ENCODE measurements around the gene HTR3A.

The HTR3A gene

DNA sequence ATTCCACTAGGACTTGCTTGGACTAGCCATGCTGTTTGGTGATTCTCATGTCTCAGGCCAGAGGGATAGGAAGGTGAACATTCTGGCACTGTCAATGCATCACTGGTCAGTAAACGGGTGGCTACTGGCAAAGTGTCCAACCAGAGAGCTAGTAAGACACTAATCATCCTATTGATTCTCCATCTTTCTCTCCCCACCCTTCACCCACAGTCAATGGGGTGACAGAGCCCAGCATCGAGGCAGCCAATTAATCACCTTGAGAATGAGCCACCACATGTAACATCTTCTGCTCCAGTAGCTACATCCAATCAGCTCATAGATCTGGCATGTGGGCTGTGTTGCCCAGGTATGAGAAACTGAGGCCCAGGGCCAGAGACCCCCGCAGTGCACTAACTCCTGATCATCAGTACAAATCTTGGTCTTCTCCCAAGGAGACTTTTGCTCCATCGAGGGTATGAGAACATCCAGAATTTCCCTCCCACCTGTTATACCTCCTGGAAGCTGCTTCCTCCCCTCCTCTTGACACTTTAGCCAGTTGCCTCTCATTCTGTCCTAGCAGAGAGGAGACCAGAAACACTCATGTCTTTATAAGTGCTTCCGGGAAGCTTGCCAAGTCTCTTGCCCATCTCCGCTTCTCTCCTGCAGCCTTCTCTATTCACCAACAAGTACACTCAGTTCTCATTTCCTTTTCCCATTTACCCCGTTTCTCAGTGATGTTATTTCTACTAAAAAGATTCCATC lies 17.0 kb downstream of the HTR3A start:
- H3K27me3 Mint-ChIP-seq: peaks cover 18% of the 10 kb centered on the region
- no peaks in the 10 kb centered on the region for H3K36me3 Mint-ChIP-seq
- H3K9me3 Mint-ChIP-seq: no peaks in the 10 kb centered on the region
- H3K4me3 Mint-ChIP-seq: no peak overlapping the region
- H3K4me1 Mint-ChIP-seq: peaks cover 4% of the 10 kb centered on the region
- no peak overlapping the region for H3K27ac Mint-ChIP-seq

DNA sequence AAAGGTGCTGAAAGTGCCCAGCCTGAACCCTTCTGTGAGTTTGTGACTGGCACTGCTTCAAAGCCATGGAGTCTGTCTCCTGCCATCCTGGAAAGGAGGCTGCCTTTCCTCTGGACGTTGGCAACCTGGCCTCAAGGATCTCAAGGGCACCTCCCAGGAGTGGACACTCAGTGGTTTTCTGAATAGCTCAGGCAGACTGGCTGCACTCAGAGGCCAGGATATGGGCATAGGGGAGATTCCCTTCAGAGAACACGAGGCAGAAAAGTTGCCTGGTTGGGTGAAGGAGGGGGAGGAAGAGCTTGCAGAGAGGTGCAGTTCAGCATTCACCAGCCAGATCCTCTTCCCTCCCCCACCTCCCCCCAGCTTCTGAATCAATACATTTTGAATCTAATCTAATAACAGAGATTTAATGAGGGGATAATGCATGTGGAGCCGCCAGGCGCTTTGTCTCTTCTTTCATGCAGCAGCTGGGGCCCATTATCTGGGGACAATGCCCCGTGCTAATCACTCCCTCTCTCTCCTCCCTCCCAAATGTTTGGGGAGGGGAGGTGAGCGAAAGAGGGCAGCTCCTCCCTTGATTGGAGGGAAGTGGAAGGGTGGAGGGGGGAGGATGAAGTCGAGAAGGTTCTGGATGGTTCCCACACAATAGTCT lies 17.7 kb downstream of the HTR3A start:
- H3K9me3 Mint-ChIP-seq: no peaks in the 10 kb centered on the region
- no peak overlapping the region for H3K4me3 Mint-ChIP-seq
- peaks cover 17% of the 10 kb centered on the region for H3K27me3 Mint-ChIP-seq
- H3K36me3 Mint-ChIP-seq: no peaks in the 10 kb centered on the region
- peak overlapping the region; percentile 46 for H3K27ac Mint-ChIP-seq
- peaks cover 4% of the 10 kb centered on the region for H3K4me1 Mint-ChIP-seq

DNA sequence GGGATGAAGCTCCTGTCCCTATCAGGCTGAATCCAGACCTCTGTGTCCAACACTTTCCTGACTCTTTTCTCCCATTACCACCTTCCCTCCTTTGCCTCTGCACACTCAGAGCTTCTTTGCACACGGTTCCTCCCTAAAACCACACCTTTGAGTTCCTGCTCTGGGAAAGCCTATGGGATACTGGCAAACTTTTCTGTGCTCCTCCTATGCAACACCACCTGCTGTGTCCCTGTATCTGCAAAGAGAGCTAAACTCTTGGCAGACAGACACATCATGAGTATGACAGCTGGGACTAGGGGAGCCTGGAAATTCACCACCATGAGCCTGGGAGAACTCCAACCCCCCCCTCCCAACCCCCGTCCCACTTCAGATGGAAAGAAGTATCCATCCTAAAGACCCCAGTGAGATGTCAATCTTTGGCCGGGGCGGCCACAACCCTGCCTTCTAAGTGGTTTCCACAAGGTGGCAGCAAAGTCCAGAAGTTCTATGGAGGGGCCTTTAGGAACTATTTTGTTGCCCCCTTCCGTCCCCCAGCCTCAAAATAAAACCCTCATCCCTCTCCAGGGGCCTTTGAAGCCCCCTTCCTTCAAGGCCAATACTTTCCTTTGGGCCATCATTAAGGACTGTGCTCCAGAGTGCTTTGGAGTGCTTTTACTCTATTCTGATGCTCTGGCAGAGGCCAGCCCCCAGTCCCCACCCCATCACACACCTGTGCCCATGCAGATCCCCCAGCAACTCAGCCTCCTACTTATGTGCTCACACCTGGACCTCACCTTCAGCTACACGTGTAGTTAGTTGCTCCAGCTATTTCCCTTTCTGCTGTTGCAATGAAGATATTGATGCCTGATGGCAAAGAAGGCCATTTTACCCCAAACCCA lies 19.4 kb downstream of the HTR3A start:
- Mint-ChIP-seq H3K4me3 (no peak overlapping the region), H3K9me3 (no peaks in the 10 kb centered on the region), H3K4me1 (peaks cover 4% of the 10 kb centered on the region), H3K36me3 (no peaks in the 10 kb centered on the region), H3K27me3 (peaks cover 17% of the 10 kb centered on the region), H3K27ac (no peak overlapping the region)

DNA sequence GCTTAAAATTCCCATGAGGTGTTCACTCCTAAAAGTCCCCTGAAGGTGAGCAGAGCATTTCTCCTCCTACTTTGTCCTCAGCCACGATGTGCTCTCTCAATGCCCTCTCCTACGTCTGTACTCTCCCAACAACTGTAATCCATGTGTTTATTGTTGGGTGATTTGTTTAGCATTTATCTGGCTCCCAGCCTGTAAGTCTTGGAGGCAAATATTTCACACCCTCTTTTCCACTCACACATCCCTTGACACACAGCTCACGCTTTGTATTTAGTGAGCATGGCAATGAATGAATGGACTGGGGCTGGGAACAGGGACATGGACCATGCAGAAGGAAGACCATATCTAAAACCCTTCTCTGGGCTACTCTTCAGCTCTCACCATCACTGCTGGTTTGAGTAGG lies 22.6 kb downstream of the HTR3A start:
- no peak overlapping the region for H3K27ac Mint-ChIP-seq
- H3K36me3 Mint-ChIP-seq: no peaks in the 10 kb centered on the region
- H3K27me3 Mint-ChIP-seq: peaks cover 6% of the 10 kb centered on the region
- no peak overlapping the region for H3K4me3 Mint-ChIP-seq
- H3K9me3 Mint-ChIP-seq: no peaks in the 10 kb centered on the region
- H3K4me1 Mint-ChIP-seq: peaks cover 4% of the 10 kb centered on the region

DNA sequence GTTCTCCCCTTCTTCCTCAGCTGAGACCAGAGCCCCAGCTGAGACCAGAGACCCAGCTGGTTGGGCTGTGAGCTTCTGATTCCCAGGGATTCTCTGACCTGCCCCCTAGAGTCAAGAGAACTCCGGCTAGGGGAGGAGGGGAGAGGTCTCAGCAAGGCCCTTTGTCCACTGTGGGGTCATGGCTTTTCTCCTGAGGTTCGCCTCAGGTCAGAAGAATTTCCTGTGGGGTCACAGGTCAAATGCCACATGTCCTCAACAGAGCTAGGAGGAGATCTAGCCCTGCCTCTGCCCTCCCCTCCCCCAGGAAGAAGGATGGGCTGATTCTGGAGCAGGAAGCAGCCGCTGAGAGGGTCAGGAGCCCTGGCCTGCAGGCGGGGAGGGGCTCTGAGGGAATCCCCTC lies 23.7 kb downstream of the HTR3A start:
- Mint-ChIP-seq H3K4me3 (no peak overlapping the region), H3K4me1 (peaks cover 4% of the 10 kb centered on the region), H3K36me3 (no peaks in the 10 kb centered on the region), H3K27ac (no peak overlapping the region), H3K9me3 (no peaks in the 10 kb centered on the region), H3K27me3 (peaks cover 1% of the 10 kb centered on the region)

DNA sequence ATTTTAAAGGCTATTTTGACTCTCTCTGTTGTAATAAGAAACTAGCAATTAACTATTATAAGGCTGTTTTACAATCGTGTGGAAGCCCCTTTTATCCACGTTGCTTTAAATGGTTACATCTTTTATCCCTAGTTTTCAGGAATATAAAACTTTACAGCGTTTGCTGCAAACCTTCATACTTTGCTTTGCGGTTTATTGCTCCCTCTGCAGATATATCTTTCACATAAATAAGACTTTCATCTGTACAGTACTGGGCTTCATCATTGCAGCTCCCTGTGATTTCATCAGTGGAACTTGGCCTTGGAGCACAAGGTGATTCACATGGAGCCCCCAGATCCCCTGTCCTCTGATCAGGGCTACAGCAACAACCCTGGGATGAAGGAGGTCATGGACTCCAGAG lies 25.6 kb downstream of the HTR3A start:
- Mint-ChIP-seq H3K4me3 (no peak overlapping the region), H3K9me3 (no peaks in the 10 kb centered on the region), H3K27ac (no peak overlapping the region), H3K4me1 (peaks cover under 1% of the 10 kb centered on the region), H3K27me3 (no peaks in the 10 kb centered on the region), H3K36me3 (no peaks in the 10 kb centered on the region)

DNA sequence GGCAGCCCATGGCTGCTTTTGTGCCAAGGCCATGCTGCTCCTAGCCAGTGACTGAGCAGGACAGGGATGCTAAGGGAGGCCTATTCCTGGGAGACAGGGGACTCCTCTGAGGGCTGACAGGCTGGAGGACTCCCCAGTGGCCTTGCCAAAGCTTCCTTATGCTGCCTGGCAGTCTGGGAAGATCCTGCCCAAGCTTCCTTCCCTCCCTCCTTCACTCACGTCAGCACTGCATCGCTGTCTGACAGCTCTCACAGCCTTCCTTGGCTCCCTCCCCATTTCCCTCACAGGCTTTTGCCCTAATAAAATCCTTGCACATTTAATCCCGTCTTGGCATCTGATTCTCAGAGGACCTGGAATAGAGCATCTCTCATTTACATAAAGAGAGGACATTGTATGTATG lies 26.5 kb downstream of the HTR3A start:
- Mint-ChIP-seq H3K9me3 (no peaks in the 10 kb centered on the region), H3K4me1 (no peaks in the 10 kb centered on the region), H3K36me3 (no peaks in the 10 kb centered on the region), H3K27ac (no peak overlapping the region), H3K27me3 (no peaks in the 10 kb centered on the region), H3K4me3 (no peak overlapping the region)

DNA sequence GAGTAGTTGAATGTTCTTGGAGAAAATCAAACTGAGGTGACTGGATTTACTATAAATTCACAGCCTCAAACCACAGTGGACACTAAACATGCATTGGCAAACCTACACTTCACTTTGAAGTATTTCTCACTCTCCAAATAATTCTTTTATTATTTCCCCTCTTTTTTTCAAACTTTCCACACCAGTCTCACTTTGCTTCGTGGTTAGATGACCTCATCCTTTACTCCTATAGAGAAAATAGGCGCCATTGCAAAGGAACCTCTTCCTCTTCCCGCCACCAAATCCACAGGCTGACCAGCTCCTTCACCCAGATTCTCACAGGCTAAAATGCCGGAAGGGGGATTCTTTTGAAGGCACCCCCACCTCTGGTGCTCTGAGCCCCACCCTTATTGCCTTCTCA lies 33.4 kb downstream of the HTR3A start:
- Mint-ChIP-seq H3K36me3 (no peaks in the 10 kb centered on the region), H3K27ac (no peak overlapping the region), H3K9me3 (no peaks in the 10 kb centered on the region), H3K4me1 (no peaks in the 10 kb centered on the region), H3K4me3 (no peak overlapping the region), H3K27me3 (peaks cover 1% of the 10 kb centered on the region)

DNA sequence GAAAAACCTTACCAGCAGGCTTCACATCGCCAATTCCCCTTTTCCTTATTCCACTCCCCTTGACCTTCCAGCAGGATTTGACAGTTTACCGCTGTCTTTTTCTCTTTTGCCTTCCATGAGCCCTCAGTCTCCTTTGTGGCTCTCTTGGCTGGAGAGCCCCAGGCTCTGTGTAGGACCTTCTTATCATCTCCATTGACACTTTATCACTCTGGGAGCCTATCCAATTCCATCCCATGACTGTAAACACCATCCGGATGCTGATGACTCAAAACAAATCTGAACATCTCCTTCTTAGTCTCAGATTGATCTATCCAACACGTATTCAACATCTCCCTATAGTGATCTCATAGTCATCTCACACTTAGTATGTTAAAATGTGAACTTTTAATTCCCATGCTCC lies 36.0 kb downstream of the HTR3A start:
- H3K36me3 Mint-ChIP-seq: no peaks in the 10 kb centered on the region
- H3K27ac Mint-ChIP-seq: no peak overlapping the region
- no peaks in the 10 kb centered on the region for H3K9me3 Mint-ChIP-seq
- peaks cover 1% of the 10 kb centered on the region for H3K27me3 Mint-ChIP-seq
- no peak overlapping the region for H3K4me3 Mint-ChIP-seq
- no peaks in the 10 kb centered on the region for H3K4me1 Mint-ChIP-seq

DNA sequence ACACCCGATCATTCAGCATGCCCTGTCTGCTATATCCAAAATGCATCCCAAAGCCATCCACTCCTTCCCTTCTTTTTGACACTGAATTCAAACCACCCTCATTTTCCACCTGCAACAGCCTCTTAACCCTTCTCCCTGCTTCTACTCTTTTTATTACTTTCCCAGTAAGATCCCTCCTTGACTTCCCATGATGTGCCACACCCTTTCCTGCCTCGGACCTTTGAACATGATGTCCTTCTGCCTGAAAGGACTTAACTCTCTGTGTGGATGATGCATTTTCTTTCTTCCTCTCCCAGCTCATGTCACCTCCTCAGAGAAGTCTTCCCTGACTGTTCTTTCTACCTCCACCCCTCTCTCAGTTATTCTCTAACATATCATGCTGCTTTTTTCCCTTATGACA lies 36.5 kb downstream of the HTR3A start:
- Mint-ChIP-seq H3K9me3 (no peaks in the 10 kb centered on the region), H3K27me3 (peaks cover 1% of the 10 kb centered on the region), H3K36me3 (no peaks in the 10 kb centered on the region), H3K4me3 (no peak overlapping the region), H3K27ac (no peak overlapping the region), H3K4me1 (no peaks in the 10 kb centered on the region)

DNA sequence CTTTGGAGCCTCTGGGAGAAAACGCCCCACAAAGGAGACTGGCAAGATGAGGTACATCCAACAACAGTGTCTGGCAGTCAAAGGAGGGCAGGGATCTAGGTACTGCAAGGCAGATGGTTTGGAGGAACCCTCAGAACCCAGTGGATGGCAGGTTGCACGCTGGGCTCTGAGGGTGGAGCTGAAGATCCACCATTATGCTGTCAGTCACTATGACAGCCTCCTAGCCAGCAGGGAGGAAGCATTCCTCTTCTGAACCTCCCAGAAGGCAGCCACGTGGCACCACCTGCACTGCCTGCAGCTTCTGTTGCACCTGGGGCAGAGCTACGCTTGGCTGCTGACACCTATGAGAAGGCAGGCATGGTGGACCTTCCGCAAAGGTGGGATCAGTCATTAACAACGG lies 40.2 kb downstream of the HTR3A start:
- H3K9me3 Mint-ChIP-seq: no peaks in the 10 kb centered on the region
- H3K36me3 Mint-ChIP-seq: no peaks in the 10 kb centered on the region
- no peak overlapping the region for H3K4me3 Mint-ChIP-seq
- H3K4me1 Mint-ChIP-seq: no peaks in the 10 kb centered on the region
- no peak overlapping the region for H3K27ac Mint-ChIP-seq
- H3K27me3 Mint-ChIP-seq: peaks cover 1% of the 10 kb centered on the region

DNA sequence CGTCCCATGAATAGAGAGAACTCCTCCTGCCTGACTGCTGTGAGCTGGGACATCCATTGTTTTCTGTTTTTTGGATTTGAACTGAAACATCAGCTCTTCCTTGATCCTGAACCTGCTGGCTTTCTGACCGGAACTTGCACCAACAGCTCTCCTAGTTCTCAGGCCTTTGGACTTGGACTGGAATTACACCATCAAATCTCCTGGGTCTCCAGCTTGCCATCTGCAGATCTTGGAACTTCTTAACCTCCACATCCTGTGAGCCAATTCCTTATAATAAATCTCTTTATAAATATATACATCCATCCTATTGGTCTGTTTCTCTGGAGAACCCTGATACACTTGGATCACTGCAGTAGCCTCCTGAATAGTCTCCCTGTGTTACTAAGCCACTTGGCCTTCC lies 42.1 kb downstream of the HTR3A start:
- Mint-ChIP-seq H3K4me1 (no peaks in the 10 kb centered on the region), H3K4me3 (no peak overlapping the region), H3K9me3 (no peaks in the 10 kb centered on the region), H3K36me3 (no peaks in the 10 kb centered on the region), H3K27me3 (peaks cover 1% of the 10 kb centered on the region), H3K27ac (no peak overlapping the region)

DNA sequence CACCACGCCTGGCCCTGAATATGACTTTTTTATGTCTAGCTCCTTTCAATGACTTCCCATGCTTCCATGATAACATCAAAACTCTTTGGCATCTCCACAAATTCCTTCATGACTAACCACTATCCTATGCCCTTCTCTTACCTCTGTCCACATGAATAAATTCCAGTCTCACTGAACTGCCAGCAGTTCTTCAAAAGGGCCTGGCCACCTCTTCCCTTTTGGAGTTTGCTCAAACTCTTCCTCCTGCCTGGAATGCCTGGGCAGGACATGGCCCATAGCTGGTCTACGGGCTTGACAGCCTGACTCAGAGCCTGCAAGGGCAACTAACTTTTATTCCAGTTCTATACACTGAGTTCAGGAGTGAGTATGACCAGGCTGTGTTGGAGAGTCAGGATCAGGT lies 42.8 kb downstream of the HTR3A start:
- no peaks in the 10 kb centered on the region for H3K27me3 Mint-ChIP-seq
- no peak overlapping the region for H3K4me3 Mint-ChIP-seq
- no peaks in the 10 kb centered on the region for H3K36me3 Mint-ChIP-seq
- no peaks in the 10 kb centered on the region for H3K9me3 Mint-ChIP-seq
- H3K27ac Mint-ChIP-seq: no peak overlapping the region
- no peaks in the 10 kb centered on the region for H3K4me1 Mint-ChIP-seq

DNA sequence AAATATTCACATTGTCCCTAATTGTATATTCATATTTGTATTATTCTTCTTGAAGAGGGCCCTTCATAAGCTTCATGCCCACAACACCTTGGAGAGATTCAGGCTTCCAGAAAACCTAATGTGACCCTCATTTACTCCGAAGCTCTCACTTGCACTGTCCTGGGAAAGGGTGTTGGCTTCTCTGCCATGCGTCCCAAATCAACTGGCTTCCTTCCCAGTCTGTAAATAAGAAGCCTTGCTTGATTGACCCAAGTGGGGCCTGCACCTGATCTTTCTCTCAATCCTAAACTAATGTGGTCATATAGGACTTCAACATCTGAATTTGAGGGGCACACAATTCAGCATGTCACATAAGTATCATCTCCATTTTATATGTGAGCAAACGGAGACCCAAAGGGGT lies 44.1 kb downstream of the HTR3A start:
- H3K27ac Mint-ChIP-seq: no peak overlapping the region
- no peaks in the 10 kb centered on the region for H3K9me3 Mint-ChIP-seq
- no peaks in the 10 kb centered on the region for H3K27me3 Mint-ChIP-seq
- no peaks in the 10 kb centered on the region for H3K4me1 Mint-ChIP-seq
- H3K4me3 Mint-ChIP-seq: no peak overlapping the region
- no peaks in the 10 kb centered on the region for H3K36me3 Mint-ChIP-seq

DNA sequence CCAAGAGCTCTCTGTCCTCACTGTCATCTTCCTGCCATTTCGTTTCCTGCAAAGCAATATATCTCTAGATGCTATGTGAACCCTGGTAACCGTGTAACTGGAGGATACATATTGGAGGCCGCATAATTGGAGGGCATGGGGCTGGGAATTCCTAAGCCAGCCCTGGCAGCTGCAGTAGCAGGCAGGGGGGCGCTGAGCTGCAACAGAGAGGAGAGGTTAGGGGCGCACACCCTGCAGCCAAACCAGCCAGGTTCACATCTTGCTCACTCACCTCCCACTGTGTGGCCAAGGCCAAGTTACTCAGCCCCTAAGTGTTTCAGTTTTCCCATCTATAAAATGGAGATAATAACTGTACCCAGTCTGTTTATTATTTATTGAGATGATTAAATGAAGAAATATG lies 44.7 kb downstream of the HTR3A start:
- no peak overlapping the region for H3K4me3 Mint-ChIP-seq
- H3K27me3 Mint-ChIP-seq: no peaks in the 10 kb centered on the region
- H3K27ac Mint-ChIP-seq: no peak overlapping the region
- no peaks in the 10 kb centered on the region for H3K4me1 Mint-ChIP-seq
- H3K9me3 Mint-ChIP-seq: no peaks in the 10 kb centered on the region
- no peaks in the 10 kb centered on the region for H3K36me3 Mint-ChIP-seq

DNA sequence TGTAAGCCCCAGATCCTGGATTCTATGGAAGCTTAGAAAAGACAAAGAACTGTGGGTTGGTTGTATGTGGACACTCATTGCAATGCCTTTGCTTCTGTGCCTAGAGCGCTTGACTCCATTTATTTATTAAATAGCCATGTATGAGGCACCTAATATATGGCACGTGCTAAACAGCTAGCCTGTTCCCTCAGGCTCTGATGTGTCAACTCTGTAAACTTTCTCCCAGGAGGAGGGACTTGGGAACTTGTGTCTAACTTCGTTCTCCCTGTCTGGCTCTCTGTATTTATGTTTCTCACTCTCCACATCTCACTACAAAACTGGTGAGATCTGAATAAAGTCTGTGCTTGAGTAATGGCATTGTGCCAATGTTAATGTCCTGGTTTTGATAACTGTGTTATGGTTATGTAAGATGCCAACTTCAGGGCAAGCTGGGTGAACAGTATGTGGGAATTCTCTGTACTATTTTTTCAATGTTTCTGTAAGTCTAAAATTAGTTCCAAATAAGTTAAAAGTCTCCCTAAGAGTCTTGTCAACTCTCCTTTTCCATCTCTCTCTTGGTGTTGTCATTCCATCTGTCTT lies 50.5 kb downstream of the HTR3A start:
- H3K4me3 Mint-ChIP-seq: no peak overlapping the region
- no peak overlapping the region for H3K27ac Mint-ChIP-seq
- peaks cover 5% of the 10 kb centered on the region for H3K4me1 Mint-ChIP-seq
- no peaks in the 10 kb centered on the region for H3K9me3 Mint-ChIP-seq
- H3K27me3 Mint-ChIP-seq: no peaks in the 10 kb centered on the region
- H3K36me3 Mint-ChIP-seq: no peaks in the 10 kb centered on the region

Data from activated naive CD4-positive, alpha-beta T cell treated with anti-CD3 and anti-CD28 coated beads, Interleukin-2, amount 50 U/mL, for 24 hours (primary cell).